Metanephros (tissue), 1 donor: ENCODE measurements around the gene RPS15A. TPM values are rescaled to one million over a fixed set of nuclear protein-coding genes. Genes with fewer than 3 reads are reported as not detected.

Source experiments
- total RNA-seq: library from RNA; depleted of rRNA; stranded (reverse); fragments of >200 nt; gene quantifications from one replicate; pipeline ENCODE4 v1.2.3, GENCODE V29; 2014

The RPS15A gene
- total RNA-seq, result 1,868 TPM

DNA sequence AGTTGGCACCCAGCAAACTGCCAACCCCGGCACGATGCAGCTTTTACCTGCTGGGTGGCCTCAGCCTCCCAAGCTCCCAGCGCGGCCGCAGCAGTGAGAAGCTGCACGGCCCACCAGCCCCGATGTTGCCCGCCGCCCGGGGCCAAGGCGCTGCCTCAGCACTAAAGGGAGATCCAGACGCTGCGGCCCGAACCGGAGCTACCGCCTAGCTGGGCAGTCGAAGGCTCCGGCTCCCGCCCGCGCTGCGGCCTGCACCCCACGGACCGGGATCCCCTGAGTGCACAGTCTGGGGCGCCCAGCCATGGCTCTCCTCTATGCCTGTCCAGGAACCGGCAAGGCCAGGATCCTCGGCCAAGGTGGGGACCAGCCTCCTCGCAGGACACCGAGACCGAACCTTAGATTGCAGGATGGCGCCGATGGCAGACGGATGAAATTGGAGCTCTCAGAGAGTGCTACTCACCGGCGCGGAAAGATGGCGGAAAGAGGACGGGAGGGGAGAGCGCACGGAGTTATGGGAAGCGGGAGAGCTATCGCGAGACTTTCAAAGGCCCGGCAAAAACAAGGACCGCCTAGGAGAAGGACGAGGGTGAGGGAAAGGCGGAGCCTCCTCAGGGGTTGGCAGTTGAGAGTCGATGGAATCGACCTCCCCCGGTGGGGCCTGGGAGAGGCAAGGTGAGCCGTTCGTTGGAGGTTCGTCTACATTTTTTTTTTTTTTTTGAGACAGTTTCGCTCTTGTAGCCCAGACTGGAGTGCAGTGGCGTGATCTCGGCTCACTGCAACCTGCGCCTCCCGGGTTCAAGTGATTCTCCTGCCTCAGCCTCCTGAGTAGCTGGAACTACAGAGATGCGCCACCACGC lies at the start of gene RPS15A:
TSS of gene RPS15A (minus strand) at position 485 of the 857 bp plus-strand sequence. CDS start 1,221 bp downstream, outside the sequence.

GRCh38 chr16:18801145-18801972 lies 11.2 kb upstream of the RPS15A start, which contains the start of gene ARL6IP1:
Gene ARL6IP1, minus strand, starts transcription at chr16:18801549. Its CDS starts 83 bp downstream, at chr16:18801466.

Other genes with a start within 250 kb of the RPS15A start
- gene NOMO2, start 228.2 kb downstream of the RPS15A start, total RNA-seq, result 75.4 TPM
- gene ARL6IP1, start 11.2 kb upstream of the RPS15A start, total RNA-seq, result 178 TPM
- gene SMG1, start 136.1 kb upstream of the RPS15A start, total RNA-seq, result 84.3 TPM
- gene TMC7, start 193.6 kb upstream of the RPS15A start, total RNA-seq, result 1.9 TPM